Sigmoid colon (tissue), 4 donors: Measurements from ENCODE around the gene FFAR2.

Experiments used
- EP300 ChIP-seq, 4 donors: sonication (generic); formaldehyde crosslinking; IDR thresholded peaks; one replicate each; pipeline ENCODE4 v1.6.1; 2017; ENCODE audit warnings: antibody characterized with exemption in 4 of 4
- POLR2A ChIP-seq, 2 donors: fragments of 450-650 bp; IDR thresholded peaks; one replicate each; pipeline ENCODE4 v1.6.1; 2016; ENCODE audit warnings: antibody characterized with exemption in 2 of 2, mild to moderate bottlenecking in 2 of 2, moderate library complexity in 2 of 2
- POLR2AphosphoS5 ChIP-seq, 4 donors: sonication (generic); formaldehyde crosslinking; IDR thresholded peaks; one replicate each; pipeline ENCODE4 v1.6.1; 2017; ENCODE audit warnings: antibody characterized with exemption in 4 of 4
- TF ChIP-seq, protein P1 (sequence below), 4 experiments: fragments of 450-650 bp in 3 of 4; fragments of 200-600 bp in 1 of 4; IDR thresholded peaks; one replicate each; pipeline ENCODE4 v1.5.1; 2016 to 2019; ENCODE audit warnings: antibody characterized with exemption in 4 of 4, mild to moderate bottlenecking in 3 of 4, moderate library complexity in 2 of 4

DNA sequence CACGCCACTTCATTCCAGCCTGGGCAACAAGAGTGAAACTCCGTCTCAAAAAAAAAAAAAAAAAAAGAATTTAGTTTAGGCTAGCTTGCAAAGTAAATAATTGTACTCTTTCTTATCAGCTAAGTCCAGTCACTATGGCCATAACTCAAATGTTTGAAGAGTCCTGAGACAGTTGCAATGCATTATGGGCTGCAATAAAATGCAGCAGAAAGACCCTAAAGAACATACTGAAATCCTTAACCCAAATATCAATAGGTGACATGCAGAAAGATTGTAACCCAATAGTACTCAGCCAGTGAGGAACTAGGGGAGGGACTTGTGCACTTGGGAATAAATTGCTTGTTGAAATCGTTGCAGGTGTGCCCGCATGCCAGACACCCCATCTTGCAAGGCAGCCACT, 20.9 kb upstream of the FFAR2 start:
- TF ChIP-seq, protein P1, sequence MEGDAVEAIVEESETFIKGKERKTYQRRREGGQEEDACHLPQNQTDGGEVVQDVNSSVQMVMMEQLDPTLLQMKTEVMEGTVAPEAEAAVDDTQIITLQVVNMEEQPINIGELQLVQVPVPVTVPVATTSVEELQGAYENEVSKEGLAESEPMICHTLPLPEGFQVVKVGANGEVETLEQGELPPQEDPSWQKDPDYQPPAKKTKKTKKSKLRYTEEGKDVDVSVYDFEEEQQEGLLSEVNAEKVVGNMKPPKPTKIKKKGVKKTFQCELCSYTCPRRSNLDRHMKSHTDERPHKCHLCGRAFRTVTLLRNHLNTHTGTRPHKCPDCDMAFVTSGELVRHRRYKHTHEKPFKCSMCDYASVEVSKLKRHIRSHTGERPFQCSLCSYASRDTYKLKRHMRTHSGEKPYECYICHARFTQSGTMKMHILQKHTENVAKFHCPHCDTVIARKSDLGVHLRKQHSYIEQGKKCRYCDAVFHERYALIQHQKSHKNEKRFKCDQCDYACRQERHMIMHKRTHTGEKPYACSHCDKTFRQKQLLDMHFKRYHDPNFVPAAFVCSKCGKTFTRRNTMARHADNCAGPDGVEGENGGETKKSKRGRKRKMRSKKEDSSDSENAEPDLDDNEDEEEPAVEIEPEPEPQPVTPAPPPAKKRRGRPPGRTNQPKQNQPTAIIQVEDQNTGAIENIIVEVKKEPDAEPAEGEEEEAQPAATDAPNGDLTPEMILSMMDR (IDR thresholded peaks at IDR 0.05) = no peak
- TF ChIP-seq EP300 (IDR thresholded peaks at IDR 0.05) (no peak), POLR2AphosphoS5 (IDR thresholded peaks at IDR 0.05) (no peak), POLR2A (IDR thresholded peaks at IDR 0.05) (no peak)
